GM12874 (cell line): ENCODE measurements around the gene SORBS1.

Experiments used
- CTCF ChIP-seq: IDR thresholded peaks from 2 replicates; pipeline ENCODE4 v1.5.1; 2011; ENCODE audit warnings: low read depth, mild to moderate bottlenecking, control low read depth, low read length, moderate library complexity; ENCODE audit not compliant: insufficient read depth

The SORBS1 gene

GRCh38 chr10:95356190-95356955 is 204.8 kb downstream of the SORBS1 start:
- TF ChIP-seq CTCF = no peak

GRCh38 chr10:95355301-95355700 is 205.9 kb downstream of the SORBS1 start:
- no peak for TF ChIP-seq CTCF

GRCh38 chr10:95354110-95354509 is 207.1 kb downstream of the SORBS1 start:
- TF ChIP-seq CTCF = no peak

GRCh38 chr10:95353123-95353522 is 208.0 kb downstream of the SORBS1 start:
- TF ChIP-seq CTCF = no peak

- TF ChIP-seq CTCF = no peak
Observed at GRCh38 chr10:95352684-95353083, 208.5 kb downstream of the SORBS1 start.

- TF ChIP-seq CTCF = no peak
Observed at GRCh38 chr10:95350830-95351228, 210.3 kb downstream of the SORBS1 start.

GRCh38 chr10:95350219-95350829 is 210.8 kb downstream of the SORBS1 start:
- TF ChIP-seq CTCF = no peak
